CD4-positive, CD25-positive, alpha-beta regulatory T cell (primary cell): ENCODE measurements around the gene PLA2G2F. TPM values are rescaled to one million over a fixed set of nuclear protein-coding genes. Genes with fewer than 3 reads are reported as not detected.

ENCODE experiments used
- ATAC-seq, 2 donors: fragments of 150-1000 bp; cut with Tn5 transposase; one replicate each; pipeline ENCODE4 v1.10.0; 2021; ENCODE audit warnings: low read depth in 2 of 2, moderate number of reproducible peaks in 2 of 2, moderate library complexity in 1 of 2
- DNase-seq, 3 donors: peaks; one replicate each; pipeline versions ENCODE4 v3.0.0 to v3.0.0-alpha.2; 2012 to 2022; ENCODE audit warnings: mixed read lengths in 1 of 3
- H3K27ac ChIP-seq: one replicate; pipeline ENCODE4 v1.7.0; 2013; ENCODE audit warnings: mild to moderate bottlenecking, low read length; ENCODE audit not compliant: insufficient read depth, poor library complexity, severe bottlenecking
- H3K27me3 ChIP-seq: one replicate; pipeline ENCODE4 v1.7.0; 2013; ENCODE audit warnings: low read length; ENCODE audit not compliant: control insufficient read depth, insufficient read depth
- H3K36me3 ChIP-seq: one replicate; pipeline ENCODE4 v1.7.0; 2013; ENCODE audit warnings: mild to moderate bottlenecking, low read length, moderate library complexity; ENCODE audit not compliant: control insufficient read depth, insufficient read depth
- H3K4me1 ChIP-seq: 2 replicates; pipeline ENCODE4 v1.7.0; 2013; ENCODE audit warnings: mild to moderate bottlenecking, low read length; ENCODE audit not compliant: insufficient read depth, control insufficient read depth, poor library complexity, severe bottlenecking
- H3K4me3 ChIP-seq: one replicate; pipeline ENCODE4 v1.7.0; 2013; ENCODE audit warnings: low read depth, mild to moderate bottlenecking, low read length, moderate library complexity
- H3K9me3 ChIP-seq, 2 experiments: 1 replicate in 1 of 2; 2 replicates in 1 of 2; pipeline ENCODE4 v1.7.0; 2013; ENCODE audit warnings: low read length in 2 of 2, mild to moderate bottlenecking in 1 of 2, moderate library complexity in 1 of 2; ENCODE audit not compliant: control insufficient read depth in 2 of 2
- H3K27ac Mint-ChIP-seq, 3 donors: one replicate each; pipeline ENCODE4 v1.8.0; 2020 to 2022; ENCODE audit warnings: mild to moderate bottlenecking in 3 of 3, mixed read lengths in 3 of 3, moderate library complexity in 2 of 3
- H3K27me3 Mint-ChIP-seq: one replicate; pipeline ENCODE4 v1.8.0; 2022; ENCODE audit warnings: mild to moderate bottlenecking, mixed read lengths
- H3K36me3 Mint-ChIP-seq: one replicate; pipeline ENCODE4 v1.8.0; 2020; ENCODE audit warnings: mixed read lengths
- H3K4me1 Mint-ChIP-seq, 4 donors: one replicate each; pipeline ENCODE4 v1.8.0; 2020 to 2022; ENCODE audit warnings: mixed read lengths in 4 of 4, mild to moderate bottlenecking in 1 of 4
- H3K4me3 Mint-ChIP-seq, 4 donors: one replicate each; pipeline ENCODE4 v1.8.0; 2020 to 2022; ENCODE audit warnings: mild to moderate bottlenecking in 4 of 4, mixed read lengths in 4 of 4, moderate library complexity in 3 of 4
- H3K9me3 Mint-ChIP-seq, 7 donors: one replicate each; pipeline ENCODE4 v1.8.0; 2020 to 2022; ENCODE audit warnings: mixed read lengths in 7 of 7, mild to moderate bottlenecking in 3 of 7, moderate library complexity in 2 of 7
- polyA plus RNA-seq, 4 donors: library from polyadenylated mRNA; unstranded; fragments of 300-500 nt; fragmentation: Illumina TruSeq; gene quantifications; one replicate each; pipeline ENCODE4 v1.2.3, GENCODE V29; 2021
- total RNA-seq: library from RNA; stranded (reverse); gene quantifications from one replicate; pipeline ENCODE4 v1.2.3, GENCODE V29; 2022

PLA2G2F gene
- total and polyA plus RNA-seq, 5 donors from 2014 or later: not detected

DNA sequence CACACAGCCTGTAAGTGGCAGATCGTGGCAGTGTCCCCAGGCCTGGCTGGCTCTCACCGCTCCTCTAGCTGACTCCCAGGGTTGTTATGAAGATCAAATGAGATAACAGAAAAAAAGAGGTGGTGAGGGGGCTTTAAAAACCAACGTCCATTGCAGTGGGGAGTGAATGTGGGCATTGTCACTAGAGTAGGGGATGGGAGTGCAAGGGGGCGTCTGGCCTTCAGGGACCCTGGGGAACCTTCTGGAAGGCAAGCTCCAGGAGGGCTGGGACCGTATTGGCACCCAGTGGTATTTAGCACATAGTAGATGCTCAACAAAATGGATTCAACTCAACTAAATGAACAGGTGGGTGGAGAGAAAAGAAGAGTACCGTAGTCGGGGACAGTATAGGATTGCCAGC lies 23.2 kb upstream of the PLA2G2F start:
- no peak overlapping the region for H3K4me3 Mint-ChIP-seq
- Histone ChIP-seq H3K27me3 (no peaks in the 10 kb centered on the region), H3K27ac (no peak overlapping the region), H3K36me3 (no peaks in the 10 kb centered on the region), H3K9me3 (no peaks in the 10 kb centered on the region), H3K4me1 (no peaks in the 10 kb centered on the region), H3K4me3 (no peak overlapping the region)
- peak overlapping the region in 1 of 3 donors; percentile 90 for H3K27ac Mint-ChIP-seq
- H3K36me3 Mint-ChIP-seq: no peaks in the 10 kb centered on the region
- ATAC-seq (no peak), DNase-seq (no peak)
- peaks cover 19% of the 10 kb centered on the region for H3K27me3 Mint-ChIP-seq
- H3K9me3 Mint-ChIP-seq: peaks cover 0 to 2% (median 0%) of the 10 kb centered on the region in 7 donors
- peaks cover 0 to 2% (median 0%) of the 10 kb centered on the region in 4 donors for H3K4me1 Mint-ChIP-seq

DNA sequence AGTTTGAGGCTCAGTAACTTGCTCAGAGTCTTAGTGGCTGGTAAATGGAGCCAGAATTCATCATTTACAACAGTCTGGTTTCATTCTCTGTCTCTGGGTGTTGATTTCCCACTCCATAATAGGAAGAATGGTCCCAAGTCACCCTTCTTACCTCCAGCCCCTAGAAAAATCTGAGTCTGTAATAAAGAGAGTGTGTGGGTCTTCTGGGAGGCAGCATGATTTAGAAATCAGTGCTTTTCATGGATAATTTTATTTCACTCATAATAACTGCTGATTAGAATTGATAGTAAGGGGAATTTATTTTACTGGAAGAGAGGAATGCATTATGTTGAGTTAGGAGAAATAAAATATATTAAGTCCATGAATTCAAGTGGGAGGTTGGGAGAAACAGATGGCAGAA lies 21.9 kb upstream of the PLA2G2F start:
- Mint-ChIP-seq H3K9me3 (peaks cover 0 to 2% (median 0%) of the 10 kb centered on the region in 7 donors), H3K4me1 (peaks cover 0 to 2% (median 0%) of the 10 kb centered on the region in 4 donors), H3K36me3 (no peaks in the 10 kb centered on the region), H3K4me3 (no peak overlapping the region), H3K27ac (no peak overlapping the region), H3K27me3 (peaks cover 20% of the 10 kb centered on the region)
- Histone ChIP-seq H3K4me3 (no peak overlapping the region), H3K4me1 (no peaks in the 10 kb centered on the region), H3K27me3 (no peaks in the 10 kb centered on the region), H3K9me3 (no peaks in the 10 kb centered on the region), H3K27ac (no peak overlapping the region), H3K36me3 (no peaks in the 10 kb centered on the region)
- no peak for DNase-seq
- ATAC-seq: no peak

DNA sequence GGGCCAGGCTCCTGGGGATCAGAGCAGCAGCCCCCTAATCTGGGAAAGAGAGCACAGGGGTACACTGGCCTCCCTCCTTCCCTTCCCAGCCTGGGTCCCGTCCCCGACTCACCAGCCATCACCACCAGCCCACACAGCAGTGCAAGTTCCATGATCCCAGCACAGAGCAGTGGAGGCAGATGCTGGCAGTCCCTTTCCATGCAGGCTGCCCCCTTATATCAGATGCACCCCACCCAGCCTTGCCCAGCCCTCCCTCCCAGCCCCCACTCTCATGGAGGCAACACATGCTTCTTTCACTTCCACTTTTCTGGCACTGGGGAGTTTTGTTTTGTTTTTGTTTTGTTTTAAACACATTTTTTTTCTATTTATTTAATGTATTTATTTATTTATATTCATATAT lies 19.8 kb upstream of the PLA2G2F start, which contains the start of gene PLA2G2D:
Gene PLA2G2D, minus strand, starts transcription at position 190 of the 400 bp plus-strand sequence. Its CDS starts 38 bp downstream, at position 152.
- Histone ChIP-seq H3K27me3 (no peaks in the 10 kb centered on the region), H3K27ac (no peak within 1 kb of the TSS), H3K4me3 (no peak within 1 kb of the TSS), H3K9me3 (no peaks in the 10 kb centered on the region), H3K4me1 (no peaks in the 10 kb centered on the region), H3K36me3 (no peaks in the 10 kb centered on the region)
- Mint-ChIP-seq H3K27ac (no peak within 1 kb of the TSS), H3K4me3 (no peak within 1 kb of the TSS), H3K36me3 (no peaks in the 10 kb centered on the region), H3K4me1 (peaks cover 0 to 2% (median 0%) of the 10 kb centered on the region in 4 donors), H3K9me3 (no peaks in the 10 kb centered on the region), H3K27me3 (peaks cover 16% of the 10 kb centered on the region)
- ATAC-seq (no peak), DNase-seq (no peak)

DNA sequence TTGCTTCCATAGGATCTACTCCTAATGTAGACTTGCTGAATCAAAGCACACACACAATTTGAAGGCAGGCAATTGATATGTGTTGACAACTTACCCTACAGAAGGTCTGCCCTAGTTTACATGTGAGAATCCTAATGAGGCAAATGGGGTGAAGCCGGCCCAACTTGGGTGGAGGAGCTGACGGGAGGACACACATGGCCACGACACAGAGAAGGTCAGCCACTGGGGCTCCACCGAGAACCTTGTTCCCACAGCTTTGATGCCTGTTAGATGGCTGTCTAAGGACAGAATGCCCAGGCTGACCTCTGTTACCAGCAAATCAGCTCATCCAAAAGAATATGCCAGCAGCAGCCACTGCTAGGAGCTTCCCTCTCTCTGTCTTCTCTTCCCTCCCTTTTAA lies 18.3 kb upstream of the PLA2G2F start:
- DNase-seq (no peak), ATAC-seq (no peak)
- H3K4me1 ChIP-seq: no peaks in the 10 kb centered on the region
- H3K9me3 ChIP-seq: no peaks in the 10 kb centered on the region
- no peaks in the 10 kb centered on the region for H3K36me3 ChIP-seq
- Mint-ChIP-seq H3K36me3 (no peaks in the 10 kb centered on the region), H3K27me3 (peaks cover 13% of the 10 kb centered on the region), H3K4me3 (no peak overlapping the region), H3K4me1 (peaks cover 0 to 2% (median 0%) of the 10 kb centered on the region in 4 donors), H3K27ac (no peak overlapping the region), H3K9me3 (no peaks in the 10 kb centered on the region)
- no peak overlapping the region for H3K4me3 ChIP-seq
- no peaks in the 10 kb centered on the region for H3K27me3 ChIP-seq
- H3K27ac ChIP-seq: no peak overlapping the region

DNA sequence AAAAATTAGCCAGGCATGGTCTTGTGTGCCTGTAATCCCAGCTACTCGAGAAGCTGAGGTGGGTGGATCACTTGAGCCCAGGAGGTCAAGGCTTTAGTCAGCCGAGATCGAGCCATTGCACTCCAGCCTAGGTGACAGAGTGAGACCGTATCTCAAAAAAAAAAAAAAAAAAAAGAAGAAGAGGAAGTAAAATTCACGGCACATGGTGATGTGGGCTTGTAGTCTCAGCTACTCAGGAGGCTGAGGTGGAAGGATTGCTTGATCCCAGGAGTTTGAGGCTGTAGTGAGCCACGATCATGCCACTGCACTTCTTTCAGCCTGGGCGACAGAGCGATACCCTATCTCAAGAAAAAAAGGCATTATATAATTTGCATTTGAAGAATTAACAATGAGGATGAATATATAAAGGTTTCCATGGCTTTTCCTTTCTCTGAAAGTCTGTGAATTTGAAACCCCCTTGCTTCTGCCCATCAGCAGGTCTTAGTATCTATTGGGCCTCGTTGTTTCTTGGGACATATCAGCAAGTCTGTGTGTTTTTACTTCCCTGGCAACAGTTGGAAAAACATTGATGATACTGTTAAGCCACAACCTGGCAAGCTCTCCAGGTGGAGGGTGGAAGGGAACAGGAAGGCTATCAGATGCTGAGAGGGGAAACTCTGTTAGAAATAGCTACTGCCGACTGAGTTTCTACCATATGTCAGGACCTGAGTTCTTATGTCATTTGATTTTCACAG lies 15.2 kb upstream of the PLA2G2F start:
- Mint-ChIP-seq H3K4me3 (no peak overlapping the region), H3K27me3 (peaks cover 14% of the 10 kb centered on the region), H3K27ac (no peak overlapping the region), H3K9me3 (peaks cover 0 to 1% (median 0%) of the 10 kb centered on the region in 7 donors), H3K36me3 (no peaks in the 10 kb centered on the region), H3K4me1 (peaks cover 0 to 2% (median 0%) of the 10 kb centered on the region in 4 donors)
- ATAC-seq (no peak), DNase-seq (no peak)
- Histone ChIP-seq H3K4me3 (no peak overlapping the region), H3K4me1 (no peaks in the 10 kb centered on the region), H3K27me3 (no peaks in the 10 kb centered on the region), H3K27ac (no peak overlapping the region), H3K36me3 (no peaks in the 10 kb centered on the region), H3K9me3 (no peaks in the 10 kb centered on the region)

DNA sequence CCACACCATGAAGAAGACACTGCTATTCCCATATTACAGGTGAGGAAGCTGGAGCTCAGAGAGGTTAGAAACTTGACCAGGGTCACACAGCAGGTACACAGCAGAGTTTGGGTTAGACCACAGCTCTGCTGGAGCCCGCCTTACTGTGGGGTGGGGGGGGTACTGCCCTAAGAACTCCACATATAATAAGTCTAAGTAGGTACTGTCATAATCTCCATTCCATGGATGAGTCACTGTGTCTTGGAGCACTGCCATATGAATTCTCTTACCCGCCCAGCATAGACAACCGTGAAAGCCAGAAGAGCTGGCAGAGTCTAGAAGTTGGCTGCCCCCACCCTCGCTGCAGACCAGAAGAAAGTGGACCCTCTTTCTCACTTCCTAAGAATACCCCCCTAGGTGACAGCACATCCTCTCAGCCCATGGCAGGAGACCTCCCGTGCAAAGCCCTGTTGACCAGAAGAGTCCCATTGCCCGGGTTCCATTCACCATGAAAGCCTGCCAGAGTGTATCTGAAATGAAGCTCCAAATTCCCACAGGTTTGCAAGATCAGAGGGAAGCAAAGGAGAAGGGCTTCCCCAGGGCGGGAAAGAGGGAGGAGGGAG lies 14.6 kb upstream of the PLA2G2F start:
- Mint-ChIP-seq H3K27me3 (peaks cover 14% of the 10 kb centered on the region), H3K4me3 (no peak overlapping the region), H3K4me1 (peaks cover 0 to 2% (median 0%) of the 10 kb centered on the region in 4 donors), H3K27ac (no peak overlapping the region), H3K9me3 (peaks cover 0 to 1% (median 0%) of the 10 kb centered on the region in 7 donors), H3K36me3 (no peaks in the 10 kb centered on the region)
- no peak for ATAC-seq
- H3K4me1 ChIP-seq: no peaks in the 10 kb centered on the region
- no peak overlapping the region for H3K4me3 ChIP-seq
- H3K9me3 ChIP-seq: no peaks in the 10 kb centered on the region
- no peak overlapping the region for H3K27ac ChIP-seq
- H3K36me3 ChIP-seq: no peaks in the 10 kb centered on the region
- no peaks in the 10 kb centered on the region for H3K27me3 ChIP-seq
- no peak for DNase-seq

DNA sequence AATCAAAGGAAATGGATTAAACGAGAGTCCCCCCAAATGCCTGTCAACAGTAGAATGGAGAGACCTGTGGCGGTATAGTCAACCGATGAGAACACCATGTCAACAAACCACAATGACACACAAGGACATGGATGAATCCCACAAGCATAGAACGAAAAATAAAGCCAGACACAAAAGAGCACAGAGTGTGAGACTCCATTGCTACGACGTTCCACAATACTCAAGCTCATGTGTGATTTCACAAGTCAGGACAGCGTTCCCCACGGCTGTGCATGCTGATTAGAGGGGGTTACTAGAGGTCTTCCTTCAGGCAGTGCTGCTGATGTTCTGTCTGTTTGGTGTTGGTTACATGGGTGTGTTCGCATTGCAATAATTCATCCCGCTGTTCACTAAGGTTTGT lies 14.0 kb upstream of the PLA2G2F start:
- Histone ChIP-seq H3K27me3 (no peaks in the 10 kb centered on the region), H3K9me3 (no peaks in the 10 kb centered on the region), H3K4me1 (no peaks in the 10 kb centered on the region), H3K4me3 (no peak overlapping the region), H3K36me3 (no peaks in the 10 kb centered on the region), H3K27ac (no peak overlapping the region)
- H3K4me1 Mint-ChIP-seq: peaks cover 0 to under 1% (median 0%) of the 10 kb centered on the region in 4 donors
- ATAC-seq (no peak), DNase-seq (no peak)
- H3K27ac Mint-ChIP-seq: no peak overlapping the region
- H3K27me3 Mint-ChIP-seq: peaks cover 19% of the 10 kb centered on the region
- H3K36me3 Mint-ChIP-seq: no peaks in the 10 kb centered on the region
- H3K9me3 Mint-ChIP-seq: peaks cover 0 to 5% (median 1%) of the 10 kb centered on the region in 7 donors
- H3K4me3 Mint-ChIP-seq: no peak overlapping the region
